ENCODE measurements around the gene CCDC43.
A peak's percentile ranks its signal among the peaks of the same experiment; 100 is the strongest.
"Not testable (repeated sequence)": the region's sequence is repeated elsewhere in the genome, so short reads cannot be mapped to it uniquely, and the experiment has no call there.

The CCDC43 gene

DNA sequence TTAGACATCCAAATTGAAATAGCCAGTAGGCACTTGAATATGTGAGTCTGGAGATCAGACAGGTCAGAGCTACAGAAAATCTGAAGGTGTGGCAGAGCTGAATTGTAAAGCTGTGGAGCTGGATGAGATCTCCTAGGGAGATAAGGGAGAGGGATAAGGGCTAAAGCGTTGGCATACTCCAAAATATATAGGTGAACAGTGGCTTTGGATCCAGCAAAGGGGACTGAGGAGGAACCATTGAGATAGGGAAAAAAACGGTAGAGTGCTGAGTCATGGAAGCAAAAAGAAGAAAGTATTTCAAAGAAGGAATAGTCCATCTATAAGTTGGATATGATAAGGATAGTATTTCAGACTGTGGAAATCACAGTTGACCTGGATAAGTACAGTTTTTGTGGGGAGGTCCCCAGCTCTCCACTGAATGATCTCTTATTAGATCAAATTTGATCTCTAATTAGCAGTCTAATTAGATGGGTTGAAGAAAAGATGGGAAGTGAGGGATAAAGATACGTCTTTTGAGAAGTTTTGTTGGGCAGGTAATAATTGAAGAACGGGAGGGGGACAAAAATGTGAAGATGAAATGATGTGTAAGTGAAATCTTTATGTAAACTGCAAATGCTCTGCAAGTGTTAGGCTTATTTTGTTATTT is 18.3 kb upstream of the CCDC43 start:
- peak overlapping the region; percentile 88 for H3K4me3 ChIP-seq (ENCODE audit: low read depth, low read length)
- no peaks in the 10 kb centered on the region for H3K36me3 ChIP-seq (ENCODE audit: control insufficient read depth, insufficient read depth, low read length)
- H3K4me1 ChIP-seq (ENCODE audit: control insufficient read depth, insufficient read depth, low read length), result peaks cover 7% of the 10 kb centered on the region; the same call in 1 of the 2 replicates
- peak overlapping the region; percentile 81 for H3K9ac ChIP-seq (ENCODE audit: low read depth, low read length)
- no peaks in the 10 kb centered on the region for H3K9me3 ChIP-seq (ENCODE audit: control insufficient read depth, insufficient read depth, low read length)
- H3K27ac ChIP-seq (ENCODE audit: low read depth, low read length), result peak overlapping the region; percentile 87
- H3K27me3 ChIP-seq (ENCODE audit: control insufficient read depth, insufficient read depth, low read length), result no peaks in the 10 kb centered on the region

DNA sequence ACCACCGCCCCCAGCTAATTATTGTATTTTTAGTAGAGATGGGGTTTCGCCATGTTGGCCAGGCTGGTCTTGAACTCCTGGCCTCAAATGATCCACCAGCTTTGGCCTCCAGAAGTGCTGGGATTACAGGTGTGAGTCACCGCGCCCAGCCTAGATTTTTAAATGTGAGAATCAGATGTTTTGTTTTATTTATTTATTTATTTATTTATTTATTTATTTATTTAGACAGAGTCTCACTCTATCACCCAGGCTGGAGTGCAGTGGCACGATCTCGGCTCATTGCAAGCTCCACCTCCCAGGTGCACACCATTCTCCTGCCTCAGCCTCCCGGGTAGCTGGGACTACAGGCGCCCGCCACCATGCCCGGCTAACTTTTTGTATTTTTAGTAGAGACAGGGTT is 10.7 kb upstream of the CCDC43 start:
- not testable (repeated sequence) for H3K36me3 ChIP-seq (ENCODE audit: control insufficient read depth, insufficient read depth, low read length); H3K4me3 ChIP-seq (ENCODE audit: low read depth, low read length); H3K27me3 ChIP-seq (ENCODE audit: control insufficient read depth, insufficient read depth, low read length); H3K4me1 ChIP-seq (ENCODE audit: control insufficient read depth, insufficient read depth, low read length); H3K9me3 ChIP-seq (ENCODE audit: control insufficient read depth, insufficient read depth, low read length); H3K9ac ChIP-seq (ENCODE audit: low read depth, low read length); H3K27ac ChIP-seq (ENCODE audit: low read depth, low read length)

DNA sequence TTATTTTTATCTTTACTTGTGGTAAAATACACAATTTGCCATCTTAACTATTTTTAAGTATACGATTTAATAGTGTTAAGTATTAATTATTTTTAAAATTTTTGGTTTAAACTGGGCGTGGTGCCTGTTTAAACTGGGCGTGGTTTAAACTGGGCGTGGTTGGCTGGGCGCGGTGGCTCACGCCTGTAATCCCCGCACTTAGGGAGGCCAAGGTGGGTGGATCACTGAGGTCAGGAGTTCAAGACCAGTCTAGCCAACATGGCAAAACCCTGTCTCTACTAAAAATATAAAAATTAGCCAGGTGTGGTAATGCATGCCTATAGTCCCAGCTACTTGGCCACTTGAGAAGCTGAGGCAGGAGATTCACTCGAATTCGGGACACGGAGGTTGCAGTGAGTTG is 4.0 kb upstream of the CCDC43 start:
- H3K36me3 ChIP-seq (ENCODE audit: control insufficient read depth, insufficient read depth, low read length), result no peaks in the 10 kb centered on the region
- H3K27me3 ChIP-seq (ENCODE audit: control insufficient read depth, insufficient read depth, low read length), result no peaks in the 10 kb centered on the region
- no peak overlapping the region for H3K9ac ChIP-seq (ENCODE audit: low read depth, low read length)
- no peak overlapping the region for H3K27ac ChIP-seq (ENCODE audit: low read depth, low read length)
- H3K9me3 ChIP-seq (ENCODE audit: control insufficient read depth, insufficient read depth, low read length), result no peaks in the 10 kb centered on the region
- H3K4me1 ChIP-seq (ENCODE audit: control insufficient read depth, insufficient read depth, low read length), result 0 out of 2 replicates have a peak, but pooled peaks cover under 1% of the 10 kb centered on the region
- H3K4me3 ChIP-seq (ENCODE audit: low read depth, low read length), result no peak overlapping the region

DNA sequence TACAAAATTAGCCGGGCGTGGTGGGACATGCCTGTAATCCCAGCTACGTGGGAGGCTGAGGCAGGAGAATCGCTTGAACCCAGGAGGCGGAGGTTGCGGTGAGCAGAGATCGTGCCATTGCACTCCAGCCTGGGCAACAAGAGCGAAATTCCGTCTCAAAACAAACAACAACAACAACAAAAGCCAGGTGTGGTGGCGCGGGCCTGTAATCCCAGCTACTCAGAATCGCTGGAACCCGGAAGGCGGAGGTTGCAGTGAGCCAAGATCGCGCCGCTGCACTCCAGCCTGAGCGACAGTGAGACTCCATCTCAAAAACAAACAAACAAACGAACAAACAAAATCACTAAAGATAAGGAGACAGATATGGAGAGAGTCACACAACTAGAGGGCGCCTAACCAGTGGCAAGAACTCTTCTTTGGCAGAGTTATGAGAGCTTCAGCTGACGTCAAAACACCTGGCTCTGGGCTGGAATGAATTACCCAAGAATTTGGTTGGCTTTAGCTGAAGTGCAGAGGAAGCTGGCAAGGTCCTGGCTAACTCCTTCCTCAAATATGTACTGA is 1.2 kb upstream of the CCDC43 start:
- H3K36me3 ChIP-seq (ENCODE audit: control insufficient read depth, insufficient read depth, low read length); H3K9ac ChIP-seq (ENCODE audit: low read depth, low read length); H3K9me3 ChIP-seq (ENCODE audit: control insufficient read depth, insufficient read depth, low read length); H3K27me3 ChIP-seq (ENCODE audit: control insufficient read depth, insufficient read depth, low read length); H3K4me1 ChIP-seq (ENCODE audit: control insufficient read depth, insufficient read depth, low read length); H3K27ac ChIP-seq (ENCODE audit: low read depth, low read length); H3K4me3 ChIP-seq (ENCODE audit: low read depth, low read length): not testable (repeated sequence)

DNA sequence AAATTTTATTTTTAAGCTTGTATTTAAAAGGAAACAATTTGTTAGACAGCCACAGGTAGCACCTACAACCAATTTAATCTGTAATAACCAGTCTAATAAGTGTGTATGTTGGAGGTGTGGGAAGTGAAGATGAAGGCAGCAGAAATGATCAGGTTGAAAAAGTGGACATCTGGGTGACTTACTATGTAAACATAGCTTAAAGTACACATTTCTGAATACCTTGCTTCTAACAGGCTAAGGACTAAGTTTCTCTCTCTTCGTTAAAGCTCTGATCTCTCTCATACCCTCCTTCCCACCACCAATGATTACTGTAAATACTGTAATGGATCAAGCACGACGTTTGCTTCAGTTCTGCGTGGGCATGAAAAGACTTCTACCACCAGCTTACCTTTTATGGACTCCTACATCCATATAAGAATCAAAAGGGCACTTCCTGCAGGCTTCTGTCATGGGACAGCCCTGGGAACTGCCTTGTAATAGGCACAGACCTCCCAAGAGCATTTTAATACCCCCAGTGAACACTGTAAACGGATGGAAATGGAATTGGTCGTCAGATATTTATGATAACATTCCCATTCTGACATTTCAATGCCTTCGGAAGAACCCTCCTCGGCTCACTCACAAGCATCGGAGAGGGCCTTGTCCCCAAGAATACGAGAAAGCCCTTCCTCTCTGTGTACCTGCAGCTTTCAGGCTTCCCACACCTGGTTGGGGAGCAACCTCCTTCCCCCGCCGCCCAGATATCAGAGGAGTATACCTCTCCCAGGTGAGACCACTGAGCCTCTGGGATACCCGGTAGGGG is 700 bp downstream of the CCDC43 start:
- H3K4me3 ChIP-seq (ENCODE audit: low read depth, low read length), result peak overlapping the region; percentile 98
- H3K9me3 ChIP-seq (ENCODE audit: control insufficient read depth, insufficient read depth, low read length), result no peaks in the 10 kb centered on the region
- peak overlapping the region; percentile 92 for H3K9ac ChIP-seq (ENCODE audit: low read depth, low read length)
- peaks cover 10% of the 10 kb centered on the region; the same call in 1 of the 2 replicates for H3K36me3 ChIP-seq (ENCODE audit: control insufficient read depth, insufficient read depth, low read length)
- H3K4me1 ChIP-seq (ENCODE audit: control insufficient read depth, insufficient read depth, low read length), result 0 out of 2 replicates have a peak, but pooled peaks cover 2% of the 10 kb centered on the region
- H3K27ac ChIP-seq (ENCODE audit: low read depth, low read length), result peak overlapping the region; percentile 85
- H3K27me3 ChIP-seq (ENCODE audit: control insufficient read depth, insufficient read depth, low read length), result no peaks in the 10 kb centered on the region

DNA sequence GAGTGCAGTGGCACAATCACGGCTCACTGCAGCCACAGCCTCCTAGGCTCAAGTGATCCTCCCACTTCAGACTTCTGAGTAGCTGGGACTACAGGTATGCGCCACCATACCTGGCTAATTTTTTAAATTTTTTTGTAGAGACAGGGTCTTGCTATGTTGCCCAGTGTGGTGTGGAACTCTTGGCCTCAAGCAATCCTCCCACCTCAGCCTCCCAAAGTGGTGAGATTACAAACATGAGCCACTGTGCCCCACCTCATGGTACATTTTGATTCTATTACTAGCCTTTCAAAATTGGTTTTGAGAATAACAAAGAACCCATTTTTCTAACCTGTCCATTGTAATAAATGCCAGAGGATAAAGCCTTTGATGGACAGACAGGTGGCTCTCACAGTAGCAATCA is 1.4 kb downstream of the CCDC43 start:
- 0 out of 2 replicates have a peak, but pooled peaks cover 2% of the 10 kb centered on the region for H3K4me1 ChIP-seq (ENCODE audit: control insufficient read depth, insufficient read depth, low read length)
- no peaks in the 10 kb centered on the region for H3K9me3 ChIP-seq (ENCODE audit: control insufficient read depth, insufficient read depth, low read length)
- no peaks in the 10 kb centered on the region for H3K27me3 ChIP-seq (ENCODE audit: control insufficient read depth, insufficient read depth, low read length)
- peak overlapping the region; percentile 98 for H3K4me3 ChIP-seq (ENCODE audit: low read depth, low read length)
- no peak overlapping the region for H3K9ac ChIP-seq (ENCODE audit: low read depth, low read length)
- peaks cover 16% of the 10 kb centered on the region; the same call in 1 of the 2 replicates for H3K36me3 ChIP-seq (ENCODE audit: control insufficient read depth, insufficient read depth, low read length)
- H3K27ac ChIP-seq (ENCODE audit: low read depth, low read length), result no peak overlapping the region

DNA sequence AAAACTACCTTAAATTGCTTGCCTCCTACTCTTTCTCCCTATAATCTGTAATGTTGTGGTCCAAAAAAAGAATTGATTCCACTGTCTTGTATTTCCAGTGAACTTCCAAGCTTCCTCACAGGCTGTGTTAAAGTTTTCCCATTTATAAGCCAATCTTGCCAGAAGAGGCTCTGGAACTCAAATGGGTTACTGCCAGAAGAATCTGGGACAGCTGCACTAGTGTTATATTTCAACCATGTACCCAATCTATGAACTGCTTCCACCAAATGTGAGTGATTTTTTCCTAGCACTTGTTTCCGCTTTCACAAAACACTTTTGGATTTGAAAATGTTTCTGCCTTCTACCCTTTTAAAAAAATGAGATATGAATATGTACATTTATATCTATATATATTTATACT is 1.8 kb downstream of the CCDC43 start:
- Histone ChIP-seq H3K36me3 (ENCODE audit: control insufficient read depth, insufficient read depth, low read length) (peaks cover 21% of the 10 kb centered on the region), H3K9ac (ENCODE audit: low read depth, low read length) (no peak overlapping the region), H3K27ac (ENCODE audit: low read depth, low read length) (no peak overlapping the region), H3K27me3 (ENCODE audit: control insufficient read depth, insufficient read depth, low read length) (no peaks in the 10 kb centered on the region), H3K4me3 (ENCODE audit: low read depth, low read length) (no peak overlapping the region), H3K9me3 (ENCODE audit: control insufficient read depth, insufficient read depth, low read length) (no peaks in the 10 kb centered on the region), H3K4me1 (ENCODE audit: control insufficient read depth, insufficient read depth, low read length) (0 out of 2 replicates have a peak, but pooled peaks cover 2% of the 10 kb centered on the region)

DNA sequence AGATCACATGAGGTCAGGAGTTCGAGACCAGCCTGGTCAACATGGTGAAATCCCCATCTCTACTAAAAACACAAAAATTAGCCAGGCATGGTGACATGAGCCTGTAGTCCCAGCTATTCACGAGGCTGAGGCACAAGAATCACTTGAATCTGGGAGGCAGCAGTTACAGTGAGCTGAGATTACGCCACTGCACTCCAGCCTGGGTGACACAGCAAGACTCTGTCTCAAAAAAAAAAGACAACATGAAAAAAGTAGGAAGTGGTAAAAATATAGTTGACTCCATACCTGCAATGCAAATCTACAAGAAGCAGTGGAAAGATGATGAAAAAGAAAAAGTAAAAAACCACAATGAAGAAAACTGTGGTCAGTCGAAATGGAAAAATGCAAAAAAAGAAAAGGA is 6.3 kb downstream of the CCDC43 start:
- not testable (repeated sequence) for H3K4me1 ChIP-seq (ENCODE audit: control insufficient read depth, insufficient read depth, low read length); H3K9me3 ChIP-seq (ENCODE audit: control insufficient read depth, insufficient read depth, low read length); H3K9ac ChIP-seq (ENCODE audit: low read depth, low read length); H3K27ac ChIP-seq (ENCODE audit: low read depth, low read length); H3K4me3 ChIP-seq (ENCODE audit: low read depth, low read length); H3K27me3 ChIP-seq (ENCODE audit: control insufficient read depth, insufficient read depth, low read length)
- H3K36me3 ChIP-seq (ENCODE audit: control insufficient read depth, insufficient read depth, low read length), result peaks cover 56% of the 10 kb centered on the region

DNA sequence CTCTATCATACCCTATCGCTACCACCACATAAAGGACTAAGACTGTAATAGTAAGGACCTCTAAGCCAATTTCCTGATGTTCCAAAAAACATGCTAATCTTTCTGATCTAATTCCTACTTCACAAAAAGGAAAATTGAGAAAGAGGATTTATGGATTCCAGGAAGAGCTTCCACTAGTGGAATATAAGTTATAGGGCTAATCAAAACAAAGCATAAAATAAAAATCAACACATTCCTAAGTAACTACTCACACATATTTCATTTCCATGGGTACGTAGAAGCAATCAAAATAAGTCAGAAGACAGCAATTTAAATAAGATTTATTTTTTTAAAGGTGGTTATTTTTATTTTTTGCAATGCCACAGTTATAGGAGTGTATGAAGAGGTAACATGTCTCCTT is 12.4 kb downstream of the CCDC43 start:
- no peaks in the 10 kb centered on the region for H3K27me3 ChIP-seq (ENCODE audit: control insufficient read depth, insufficient read depth, low read length)
- H3K4me3 ChIP-seq (ENCODE audit: low read depth, low read length), result no peak overlapping the region
- no peak overlapping the region for H3K9ac ChIP-seq (ENCODE audit: low read depth, low read length)
- H3K36me3 ChIP-seq (ENCODE audit: control insufficient read depth, insufficient read depth, low read length), result peaks cover 43% of the 10 kb centered on the region
- no peaks in the 10 kb centered on the region for H3K9me3 ChIP-seq (ENCODE audit: control insufficient read depth, insufficient read depth, low read length)
- no peaks in the 10 kb centered on the region for H3K4me1 ChIP-seq (ENCODE audit: control insufficient read depth, insufficient read depth, low read length)
- H3K27ac ChIP-seq (ENCODE audit: low read depth, low read length), result no peak overlapping the region

DNA sequence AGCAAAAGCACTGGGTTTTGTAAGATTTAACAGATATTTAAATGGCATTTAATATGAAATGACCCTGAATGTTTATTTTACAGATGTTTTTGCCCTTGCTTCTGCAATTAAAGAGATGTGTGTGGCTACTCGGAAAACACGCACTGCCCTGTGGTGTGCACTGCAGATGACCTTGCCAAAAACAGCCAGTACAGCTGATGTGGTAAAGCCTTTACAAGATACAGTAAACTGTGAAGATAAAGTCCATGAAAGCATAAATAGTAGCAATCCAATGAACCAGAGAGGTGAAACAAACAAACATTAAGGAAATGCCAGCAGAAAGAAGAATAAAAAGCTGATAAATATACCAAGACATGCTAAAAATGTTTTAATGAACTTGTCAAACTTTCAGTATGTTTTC is 15.7 kb downstream of the CCDC43 start:
- no peak overlapping the region for H3K4me3 ChIP-seq (ENCODE audit: low read depth, low read length)

DNA sequence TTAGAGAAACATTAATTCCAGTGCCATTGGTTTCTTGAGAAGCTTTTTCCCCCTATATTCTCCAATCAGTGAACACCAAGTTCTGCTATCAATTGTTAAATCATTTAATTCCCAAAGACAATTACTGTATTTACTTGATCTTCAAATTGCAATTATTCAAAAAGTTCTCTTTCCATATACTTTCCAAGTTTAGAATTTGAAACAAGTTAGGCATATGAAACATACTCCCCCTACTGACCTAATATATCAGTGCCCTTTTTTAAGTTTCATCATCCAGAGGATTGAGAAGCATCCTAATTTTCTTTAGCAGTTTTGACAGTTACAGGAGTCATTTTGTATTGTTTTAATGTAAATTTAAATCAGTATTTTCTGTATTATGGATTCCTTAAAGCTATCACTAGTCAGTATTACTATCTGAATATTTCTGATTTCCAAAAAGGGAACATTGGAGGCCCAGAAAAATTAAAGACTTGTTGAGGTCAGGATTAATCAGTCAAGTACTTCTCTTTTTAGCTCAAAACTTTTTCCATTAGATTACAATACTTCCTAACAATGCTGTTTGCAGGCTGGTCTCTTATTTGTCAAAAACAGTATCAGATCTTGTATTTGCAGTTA is 17.0 kb downstream of the CCDC43 start:
- Histone ChIP-seq H3K36me3 (ENCODE audit: control insufficient read depth, insufficient read depth, low read length) (0 out of 2 replicates have a peak, but pooled peaks cover 5% of the 10 kb centered on the region), H3K27ac (ENCODE audit: low read depth, low read length) (no peak overlapping the region), H3K4me3 (ENCODE audit: low read depth, low read length) (no peak overlapping the region), H3K27me3 (ENCODE audit: control insufficient read depth, insufficient read depth, low read length) (no peaks in the 10 kb centered on the region), H3K9ac (ENCODE audit: low read depth, low read length) (no peak overlapping the region), H3K9me3 (ENCODE audit: control insufficient read depth, insufficient read depth, low read length) (no peaks in the 10 kb centered on the region), H3K4me1 (ENCODE audit: control insufficient read depth, insufficient read depth, low read length) (no peaks in the 10 kb centered on the region)

More for the DNA sequence above, 15.7 kb downstream of the CCDC43 start:
- H3K36me3 ChIP-seq (ENCODE audit: control insufficient read depth, insufficient read depth, low read length), result peaks cover 17% of the 10 kb centered on the region; the same call in 1 of the 2 replicates
- H3K27me3 ChIP-seq (ENCODE audit: control insufficient read depth, insufficient read depth, low read length), result no peaks in the 10 kb centered on the region
- no peak overlapping the region for H3K9ac ChIP-seq (ENCODE audit: low read depth, low read length)
- H3K4me1 ChIP-seq (ENCODE audit: control insufficient read depth, insufficient read depth, low read length), result no peaks in the 10 kb centered on the region
- H3K9me3 ChIP-seq (ENCODE audit: control insufficient read depth, insufficient read depth, low read length), result no peaks in the 10 kb centered on the region
- no peak overlapping the region for H3K27ac ChIP-seq (ENCODE audit: low read depth, low read length)
